Retinal pigment epithelial cell (primary cell): ENCODE measurements around the gene SKAP2.

Source experiments
- DNase-seq: peaks from one replicate; pipeline ENCODE4 v3.0.0-alpha.2; 2010; ENCODE audit warnings: low read depth
- H3K4me3 ChIP-seq: 2 replicates; pipeline ENCODE4 v1.5.1; 2011; ENCODE audit warnings: mild to moderate bottlenecking, low read length, control low read depth, moderate library complexity
- TF ChIP-seq, protein P1 (sequence below): conservative IDR thresholded peaks from 2 replicates; pipeline ENCODE4 v1.5.1; 2011; ENCODE audit warnings: low read depth, low read length, control low read depth, inconsistent platforms

The SKAP2 gene

DNA sequence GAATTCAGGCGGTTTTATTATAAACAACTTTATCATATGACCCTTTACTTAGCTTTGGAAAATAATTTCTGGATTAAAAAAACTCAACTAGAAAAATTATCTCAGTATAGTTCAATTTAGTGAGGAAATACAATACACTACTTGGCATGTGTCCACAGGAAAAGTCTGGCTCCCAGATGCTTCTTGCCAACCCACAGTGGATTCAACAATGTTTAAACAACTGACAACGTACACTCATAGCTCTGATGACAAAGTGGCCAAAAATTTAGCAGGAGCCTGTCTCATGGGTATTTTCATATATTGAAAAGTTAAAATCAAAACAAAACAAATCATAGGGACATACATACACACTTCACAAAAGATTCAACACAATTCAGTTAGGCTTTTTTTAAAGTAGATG, 158.8 kb downstream of the SKAP2 start:
- TF ChIP-seq, protein P1, sequence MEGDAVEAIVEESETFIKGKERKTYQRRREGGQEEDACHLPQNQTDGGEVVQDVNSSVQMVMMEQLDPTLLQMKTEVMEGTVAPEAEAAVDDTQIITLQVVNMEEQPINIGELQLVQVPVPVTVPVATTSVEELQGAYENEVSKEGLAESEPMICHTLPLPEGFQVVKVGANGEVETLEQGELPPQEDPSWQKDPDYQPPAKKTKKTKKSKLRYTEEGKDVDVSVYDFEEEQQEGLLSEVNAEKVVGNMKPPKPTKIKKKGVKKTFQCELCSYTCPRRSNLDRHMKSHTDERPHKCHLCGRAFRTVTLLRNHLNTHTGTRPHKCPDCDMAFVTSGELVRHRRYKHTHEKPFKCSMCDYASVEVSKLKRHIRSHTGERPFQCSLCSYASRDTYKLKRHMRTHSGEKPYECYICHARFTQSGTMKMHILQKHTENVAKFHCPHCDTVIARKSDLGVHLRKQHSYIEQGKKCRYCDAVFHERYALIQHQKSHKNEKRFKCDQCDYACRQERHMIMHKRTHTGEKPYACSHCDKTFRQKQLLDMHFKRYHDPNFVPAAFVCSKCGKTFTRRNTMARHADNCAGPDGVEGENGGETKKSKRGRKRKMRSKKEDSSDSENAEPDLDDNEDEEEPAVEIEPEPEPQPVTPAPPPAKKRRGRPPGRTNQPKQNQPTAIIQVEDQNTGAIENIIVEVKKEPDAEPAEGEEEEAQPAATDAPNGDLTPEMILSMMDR = no peak
- DNase-seq = no peak
- no peak overlapping the region for H3K4me3 ChIP-seq

GRCh38 chr7:26704786-26705185, 159.6 kb downstream of the SKAP2 start:
- TF ChIP-seq, protein P1 = no peak
- H3K4me3 ChIP-seq = no peak overlapping the region
- no peak for DNase-seq

DNA sequence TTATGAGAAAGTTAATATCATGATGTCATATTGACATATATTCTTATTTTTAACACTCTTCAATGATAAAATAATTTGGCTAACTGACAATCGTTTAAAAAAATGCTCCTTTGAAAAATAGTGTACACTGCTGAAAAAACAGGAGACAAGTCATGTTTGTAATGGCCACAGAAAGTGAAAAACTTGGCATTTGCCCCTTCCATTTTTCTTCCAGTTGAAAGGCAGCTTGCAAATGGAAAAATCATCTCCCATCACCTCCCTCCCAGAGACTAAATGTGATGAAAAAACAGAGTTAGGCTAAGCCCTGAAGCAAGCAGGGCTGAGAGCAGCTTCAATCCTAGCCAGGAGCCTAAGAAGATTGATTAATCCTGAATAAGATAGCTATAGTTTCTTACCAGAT, 160.4 kb downstream of the SKAP2 start:
- no peak overlapping the region for H3K4me3 ChIP-seq
- TF ChIP-seq, protein P1 = no peak
- no peak for DNase-seq

DNA sequence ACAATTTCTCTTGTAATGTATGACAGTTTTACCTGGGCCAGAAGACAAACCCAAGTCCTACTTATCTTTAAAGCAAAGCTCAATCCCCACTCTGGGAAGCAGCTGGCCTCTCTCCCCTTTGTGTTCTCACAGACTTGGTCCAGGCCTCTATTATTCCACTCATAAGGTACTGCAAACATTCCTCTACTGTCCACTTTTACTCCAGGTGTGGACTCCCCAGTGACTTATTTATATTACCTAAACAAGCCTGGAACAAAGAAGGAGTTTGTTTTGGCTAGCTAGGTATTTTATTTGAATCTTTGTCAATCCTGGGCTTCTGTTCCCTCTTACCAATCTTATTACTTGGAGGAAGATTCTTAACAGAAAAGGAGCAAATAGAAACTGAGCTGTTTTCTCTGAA, 163.5 kb downstream of the SKAP2 start:
- no peak overlapping the region for H3K4me3 ChIP-seq
- no peak for DNase-seq
- TF ChIP-seq, protein P1 = no peak

- TF ChIP-seq, protein P1 = no peak
- H3K4me3 ChIP-seq = no peak overlapping the region
- DNase-seq = no peak
These were observed 164.0 kb downstream of the SKAP2 start for GRCh38 chr7:26700386-26700785.

GRCh38 chr7:26699766-26700165, 164.6 kb downstream of the SKAP2 start:
- TF ChIP-seq, protein P1 = no peak

GRCh38 chr7:26698806-26699205, 165.6 kb downstream of the SKAP2 start:
- TF ChIP-seq, protein P1 = no peak
- no peak for DNase-seq

More at GRCh38 chr7:26699766-26700165, 164.6 kb downstream of the SKAP2 start:
- DNase-seq = no peak
- no peak overlapping the region for H3K4me3 ChIP-seq

More at GRCh38 chr7:26698806-26699205, 165.6 kb downstream of the SKAP2 start:
- H3K4me3 ChIP-seq = no peak overlapping the region
